Liver (tissue), 9 donors: ENCODE measurements around the gene ZFYVE28. TPM values are rescaled to one million over a fixed set of nuclear protein-coding genes. Genes with fewer than 3 reads are reported as not detected.

Experiments used
- DNase-seq: peaks from one replicate; pipeline ENCODE4 v3.0.0-alpha.2; 2017; ENCODE audit warnings: low spot score
- H3K27ac ChIP-seq, 2 donors: one replicate each; pipeline ENCODE4 v1.7.0; 2013; ENCODE audit warnings: inconsistent platforms in 2 of 2, low read length in 2 of 2, control low read depth in 1 of 2, low read depth in 1 of 2, mild to moderate bottlenecking in 1 of 2
- H3K27me3 ChIP-seq, 4 donors: one replicate each; pipeline versions ENCODE4 v1.6.1 to v1.7.0; 2013; ENCODE audit warnings: low read length in 3 of 4, inconsistent platforms in 1 of 4, mild to moderate bottlenecking in 1 of 4, moderate library complexity in 1 of 4; ENCODE audit not compliant: control insufficient read depth in 4 of 4, insufficient read depth in 4 of 4
- H3K36me3 ChIP-seq, 4 donors: one replicate each; pipeline versions ENCODE4 v1.6.1 to v1.7.0; 2013; ENCODE audit warnings: low read length in 3 of 4, mild to moderate bottlenecking in 3 of 4, low read depth in 1 of 4, moderate library complexity in 1 of 4; ENCODE audit not compliant: control insufficient read depth in 4 of 4, insufficient read depth in 3 of 4
- H3K4me1 ChIP-seq, 4 donors: one replicate each; pipeline versions ENCODE4 v1.6.1 to v1.7.0; 2013; ENCODE audit warnings: low read length in 3 of 4, mild to moderate bottlenecking in 3 of 4, moderate library complexity in 1 of 4; ENCODE audit not compliant: control insufficient read depth in 4 of 4, insufficient read depth in 4 of 4
- H3K4me3 ChIP-seq, 3 donors: one replicate each; pipeline versions ENCODE4 v1.6.1 to v1.7.0; 2013; ENCODE audit warnings: low read length in 3 of 3, control low read depth in 1 of 3, low read depth in 1 of 3, mild to moderate bottlenecking in 1 of 3
- H3K9ac ChIP-seq, 2 donors: one replicate each; pipeline ENCODE4 v1.7.0; 2013; ENCODE audit warnings: low read length in 2 of 2, mild to moderate bottlenecking in 2 of 2, moderate library complexity in 2 of 2, control low read depth in 1 of 2, low read depth in 1 of 2
- H3K9me3 ChIP-seq, 4 donors: one replicate each; pipeline versions ENCODE4 v1.6.1 to v1.7.0; 2013; ENCODE audit warnings: low read length in 3 of 4; ENCODE audit not compliant: control insufficient read depth in 4 of 4
- FOXA1 ChIP-seq: IDR thresholded peaks from 2 replicates; pipeline ENCODE4 v1.6.1; 2016; ENCODE audit warnings: antibody characterized with exemption
- FOXA2 ChIP-seq: IDR thresholded peaks from 2 replicates; pipeline ENCODE4 v1.6.1; 2016; ENCODE audit warnings: antibody characterized with exemption
- GABPA ChIP-seq, 2 donors: IDR thresholded peaks in 1 of 2; conservative IDR thresholded peaks in 1 of 2; 2 replicates each; pipeline ENCODE4 v1.6.1; 2016; ENCODE audit warnings: antibody characterized with exemption in 2 of 2, mild to moderate bottlenecking in 1 of 2, moderate library complexity in 1 of 2
- HNF4A ChIP-seq, 2 donors: conservative IDR thresholded peaks; 2 replicates each; pipeline ENCODE4 v1.6.1; 2016; ENCODE audit warnings: antibody characterized with exemption in 2 of 2, mild to moderate bottlenecking in 2 of 2
- HNF4G ChIP-seq: IDR thresholded peaks from 2 replicates; pipeline ENCODE4 v1.6.1; 2016; ENCODE audit warnings: antibody characterized with exemption
- NR2F2 ChIP-seq: IDR thresholded peaks from 2 replicates; pipeline ENCODE4 v1.6.1; 2016; ENCODE audit warnings: antibody characterized with exemption
- RAD21 ChIP-seq, 2 donors: IDR thresholded peaks; 2 replicates each; pipeline ENCODE4 v1.6.1; 2016; ENCODE audit warnings: antibody characterized with exemption in 2 of 2, mild to moderate bottlenecking in 2 of 2
- RXRA ChIP-seq, 2 donors: IDR thresholded peaks; 2 replicates each; pipeline ENCODE4 v1.6.1; 2017 to 2018; ENCODE audit warnings: antibody characterized with exemption in 2 of 2, mild to moderate bottlenecking in 1 of 2
- SP1 ChIP-seq: IDR thresholded peaks from 2 replicates; pipeline ENCODE4 v1.6.1; 2018; ENCODE audit warnings: antibody characterized with exemption, mild to moderate bottlenecking
- TAF1 ChIP-seq: conservative IDR thresholded peaks from 2 replicates; pipeline ENCODE4 v1.6.1; 2016; ENCODE audit warnings: antibody characterized with exemption, mild to moderate bottlenecking
- YY1 ChIP-seq: IDR thresholded peaks from 2 replicates; pipeline ENCODE4 v1.6.1; 2016; ENCODE audit warnings: antibody characterized with exemption, mild to moderate bottlenecking
- WGBS: extraction: QIAGEN DNeasy Blood & Tissue Kit; methylation state at CpG from one replicate; pipeline ENCODE4 v1.1.7; 2013; 5-methylcytosine and 5-hydroxymethylcytosine counted together
- polyA plus RNA-seq, 2 donors: library from polyadenylated mRNA; stranded (reverse) in 1 of 2; unstranded in 1 of 2; fragments of 200-250 nt in 1 of 2; fragments of >200 nt in 1 of 2; fragmentation: Nextera tagmentation in 1 of 2; extraction: Ambion mirVana in 1 of 2; gene quantifications; one replicate each; pipeline versions ENCODE4 v1.2.1 to v1.2.3, GENCODE V29; 2013 to 2015
- total RNA-seq, 2 donors: library from RNA; depleted of rRNA; stranded (reverse); fragments of >200 nt; gene quantifications; one replicate each; pipeline ENCODE4 v1.2.3, GENCODE V29; 2014
- TF ChIP-seq, protein P1 (sequence below): IDR thresholded peaks from 2 replicates; pipeline ENCODE4 v1.6.1; 2016; ENCODE audit warnings: antibody characterized with exemption
- TF ChIP-seq, protein P2 (sequence below): IDR thresholded peaks from 2 replicates; pipeline ENCODE4 v1.6.1; 2016; ENCODE audit warnings: antibody characterized with exemption
- donor health status: healthy.
- donor health status: healthy.
- donor health status: healthy.
- donor health status: healthy.
- donor health status: healthy.

ZFYVE28 gene
- total and polyA plus RNA-seq, 4 donors, result 2.0 to 6.1 (median 2.7) TPM

DNA sequence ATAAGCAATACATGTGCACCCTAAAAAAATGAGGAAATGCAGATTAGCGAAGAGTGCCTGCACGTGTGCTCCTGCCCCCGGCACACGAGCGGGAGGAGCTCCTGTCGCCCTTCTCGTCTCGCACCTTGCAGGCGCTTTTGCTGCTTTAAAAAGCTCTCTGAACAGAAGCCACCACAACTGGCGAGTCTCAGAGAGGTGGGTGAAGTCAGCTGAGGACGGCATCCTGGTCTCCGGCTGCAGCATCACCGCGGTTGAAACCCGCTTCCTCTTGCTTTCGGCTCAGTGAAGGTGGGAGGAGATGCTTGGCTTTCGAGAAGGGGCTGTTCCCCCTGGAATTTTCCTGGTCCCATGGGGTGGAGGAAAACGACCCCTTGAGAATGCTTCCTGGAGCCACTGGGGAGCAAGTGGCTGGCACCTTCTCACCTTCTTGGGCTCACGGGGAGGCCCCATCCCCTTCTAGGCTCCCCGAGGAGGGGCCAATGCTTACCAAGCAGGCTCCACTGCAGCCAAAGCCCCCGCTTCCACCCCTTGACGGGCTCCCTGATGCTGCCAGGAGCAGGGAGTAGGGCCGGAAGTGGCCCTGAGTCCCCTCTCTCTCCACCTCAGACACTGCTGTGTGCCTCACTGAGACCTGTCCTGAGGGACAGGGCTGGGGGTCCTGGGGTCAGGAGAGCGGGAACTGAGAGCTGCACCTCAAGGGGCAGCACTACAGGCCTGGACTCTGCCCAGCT is 127.3 kb downstream of the ZFYVE28 start:
- no peak for TF ChIP-seq RXRA (IDR thresholded peaks at IDR 0.05)
- TF ChIP-seq NR2F2, result no peak
- no peak for TF ChIP-seq GABPA (IDR thresholded peaks at IDR 0.05 in 1 of 2, conservative IDR thresholded peaks at IDR 0.05 in 1 of 2)
- TF ChIP-seq FOXA2, result no peak
- no peak for TF ChIP-seq TAF1
- TF ChIP-seq RAD21 (IDR thresholded peaks at IDR 0.05), result no peak
- TF ChIP-seq, protein P1, sequence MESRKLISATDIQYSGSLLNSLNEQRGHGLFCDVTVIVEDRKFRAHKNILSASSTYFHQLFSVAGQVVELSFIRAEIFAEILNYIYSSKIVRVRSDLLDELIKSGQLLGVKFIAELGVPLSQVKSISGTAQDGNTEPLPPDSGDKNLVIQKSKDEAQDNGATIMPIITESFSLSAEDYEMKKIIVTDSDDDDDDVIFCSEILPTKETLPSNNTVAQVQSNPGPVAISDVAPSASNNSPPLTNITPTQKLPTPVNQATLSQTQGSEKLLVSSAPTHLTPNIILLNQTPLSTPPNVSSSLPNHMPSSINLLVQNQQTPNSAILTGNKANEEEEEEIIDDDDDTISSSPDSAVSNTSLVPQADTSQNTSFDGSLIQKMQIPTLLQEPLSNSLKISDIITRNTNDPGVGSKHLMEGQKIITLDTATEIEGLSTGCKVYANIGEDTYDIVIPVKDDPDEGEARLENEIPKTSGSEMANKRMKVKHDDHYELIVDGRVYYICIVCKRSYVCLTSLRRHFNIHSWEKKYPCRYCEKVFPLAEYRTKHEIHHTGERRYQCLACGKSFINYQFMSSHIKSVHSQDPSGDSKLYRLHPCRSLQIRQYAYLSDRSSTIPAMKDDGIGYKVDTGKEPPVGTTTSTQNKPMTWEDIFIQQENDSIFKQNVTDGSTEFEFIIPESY, result no peak
- TF ChIP-seq, protein P2, sequence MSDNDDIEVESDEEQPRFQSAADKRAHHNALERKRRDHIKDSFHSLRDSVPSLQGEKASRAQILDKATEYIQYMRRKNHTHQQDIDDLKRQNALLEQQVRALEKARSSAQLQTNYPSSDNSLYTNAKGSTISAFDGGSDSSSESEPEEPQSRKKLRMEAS, result no peak
- no peak overlapping the region for H3K9ac ChIP-seq
- H3K9me3 ChIP-seq, result no peaks in the 10 kb centered on the region
- DNase-seq, result no peak
- H3K4me1 ChIP-seq, result no peaks in the 10 kb centered on the region
- H3K4me3 ChIP-seq, result no peak overlapping the region
- H3K27me3 ChIP-seq, result no peaks in the 10 kb centered on the region
- 78% methylated on average over 24 of the region's 24 CpGs for WGBS
- H3K36me3 ChIP-seq, result no peaks in the 10 kb centered on the region
- H3K27ac ChIP-seq, result no peak overlapping the region

DNA sequence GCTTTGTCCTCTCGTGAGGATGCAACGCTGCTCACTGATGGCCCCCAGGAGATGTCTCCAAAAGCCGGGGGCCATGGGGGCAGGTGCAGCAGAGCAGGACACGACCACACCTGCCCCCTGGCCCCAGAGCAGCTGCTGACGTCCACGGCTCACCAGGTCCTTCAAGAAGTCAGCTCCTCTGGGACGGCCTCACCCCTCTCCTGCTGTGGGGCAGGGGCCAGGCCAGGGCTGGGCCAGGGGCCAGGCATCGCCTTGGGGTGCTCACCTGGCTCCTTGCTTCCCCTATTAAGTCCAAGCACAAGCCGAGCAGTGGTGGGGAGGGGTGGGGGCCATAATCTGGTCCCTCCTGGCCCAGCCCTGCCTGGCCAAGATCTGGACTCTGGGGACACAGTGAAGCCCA is 128.0 kb downstream of the ZFYVE28 start:
- Histone ChIP-seq H3K4me3 (no peak overlapping the region), H3K9me3 (no peaks in the 10 kb centered on the region), H3K27me3 (no peaks in the 10 kb centered on the region), H3K9ac (no peak overlapping the region), H3K36me3 (no peaks in the 10 kb centered on the region), H3K27ac (no peak overlapping the region), H3K4me1 (no peaks in the 10 kb centered on the region)
- no peak for DNase-seq
- TF ChIP-seq RAD21 (IDR thresholded peaks at IDR 0.05) (no peak), NR2F2 (no peak), HNF4A (conservative IDR thresholded peaks at IDR 0.05) (no peak), FOXA2 (no peak), RXRA (IDR thresholded peaks at IDR 0.05) (no peak), SP1 (no peak), YY1 (no peak), HNF4G (no peak), GABPA (IDR thresholded peaks at IDR 0.05 in 1 of 2, conservative IDR thresholded peaks at IDR 0.05 in 1 of 2) (no peak), FOXA1 (no peak)
- TF ChIP-seq, protein P1, result no peak
- WGBS, result 94% methylated on average over 9 of the region's 9 CpGs

DNA sequence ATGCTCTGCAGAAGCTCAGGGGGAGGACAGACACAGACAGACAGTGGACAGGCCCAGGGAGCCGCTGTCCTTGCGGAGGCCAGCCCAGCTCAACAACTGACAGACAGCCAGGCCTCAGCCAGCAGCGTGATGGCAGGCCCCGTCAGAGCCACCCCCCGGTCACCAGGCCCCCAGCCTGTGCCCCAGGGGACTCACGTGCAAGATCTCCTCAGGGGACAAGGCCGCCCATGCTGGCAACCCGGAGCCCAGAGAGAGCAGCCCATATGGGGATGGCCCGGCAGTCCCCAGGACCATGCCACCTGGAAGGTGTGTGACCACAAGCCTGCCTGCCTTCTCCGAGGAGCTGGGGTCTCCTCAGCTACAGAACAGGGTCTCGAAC is 128.5 kb downstream of the ZFYVE28 start:
- no peak for DNase-seq
- H3K27ac ChIP-seq, result no peak overlapping the region

More for the DNA sequence above, 128.5 kb downstream of the ZFYVE28 start:
- no peak overlapping the region for H3K9ac ChIP-seq
- H3K36me3 ChIP-seq, result no peaks in the 10 kb centered on the region
- 94% methylated on average over 11 of the region's 11 CpGs for WGBS
- H3K4me3 ChIP-seq, result no peak overlapping the region
- H3K9me3 ChIP-seq, result no peaks in the 10 kb centered on the region
- TF ChIP-seq HNF4G, result no peak
- H3K4me1 ChIP-seq, result no peaks in the 10 kb centered on the region
- H3K27me3 ChIP-seq, result no peaks in the 10 kb centered on the region
